Osteoblast (primary cell): ENCODE measurements around the gene ARID3C. TPM values are rescaled to one million over a fixed set of nuclear protein-coding genes. Genes with fewer than 3 reads are reported as not detected.
A peak's percentile ranks its signal among the peaks of the same experiment; 100 is the strongest.

Experiments used
- DNase-seq: peaks from one replicate; pipeline ENCODE4 v3.0.0; 2011; ENCODE audit warnings: low spot score, mixed read lengths; ENCODE audit not compliant: insufficient read length; ENCODE audit errors: missing footprints
- H2AFZ ChIP-seq: 2 replicates; pipeline ENCODE4 v1.6.0; 2011; ENCODE audit warnings: mild to moderate bottlenecking, low read length
- H3K27ac ChIP-seq: 2 replicates; pipeline ENCODE4 v1.5.1; 2011; ENCODE audit warnings: mild to moderate bottlenecking, low read depth, low read length, moderate library complexity
- H3K27me3 ChIP-seq: 2 replicates; pipeline ENCODE4 v1.6.0; 2012; ENCODE audit warnings: mild to moderate bottlenecking, control low read depth, inconsistent platforms, low read length, moderate library complexity; ENCODE audit not compliant: insufficient read depth
- H3K36me3 ChIP-seq: 2 replicates; pipeline ENCODE4 v1.5.1; 2011; ENCODE audit warnings: mild to moderate bottlenecking, low read length, control low read depth, moderate library complexity; ENCODE audit not compliant: insufficient read depth
- H3K4me1 ChIP-seq: 2 replicates; pipeline ENCODE4 v1.5.1; 2011; ENCODE audit warnings: mild to moderate bottlenecking, low read length, control low read depth, moderate library complexity; ENCODE audit not compliant: insufficient read depth
- H3K4me2 ChIP-seq: 2 replicates; pipeline ENCODE4 v1.6.0; 2011; ENCODE audit warnings: mild to moderate bottlenecking, low read length; ENCODE audit not compliant: insufficient read depth
- H3K4me3 ChIP-seq: fragments of 200-600 bp; sonication (generic); 3 replicates; pipeline ENCODE4 v1.5.1; 2012; ENCODE audit warnings: mild to moderate bottlenecking, low read length, inconsistent platforms; ENCODE audit not compliant: insufficient read depth
- H3K79me2 ChIP-seq: 2 replicates; pipeline ENCODE4 v1.6.0; 2012; ENCODE audit warnings: mild to moderate bottlenecking, low read length, control low read depth, inconsistent platforms; ENCODE audit not compliant: insufficient read depth
- H3K9me3 ChIP-seq: 2 replicates; pipeline ENCODE4 v1.5.1; 2011; ENCODE audit warnings: low read depth, low read length, control low read depth
- H4K20me1 ChIP-seq: 2 replicates; pipeline ENCODE4 v1.6.0; 2012; ENCODE audit warnings: mild to moderate bottlenecking, low read length, control low read depth; ENCODE audit not compliant: insufficient read depth
- CTCF ChIP-seq: IDR thresholded peaks from 2 replicates; pipeline ENCODE4 v1.5.1; 2011; ENCODE audit warnings: mild to moderate bottlenecking, low read depth, low read length, moderate library complexity; ENCODE audit errors: extremely low read depth
- total RNA-seq: library from RNA; depleted of rRNA; stranded (reverse); fragments of >200 nt; gene quantifications from 2 replicates; pipeline ENCODE4 v1.2.3, GENCODE V29; 2012

Gene ARID3C
- total RNA-seq, 1 donor, result under 0.01 TPM

- Histone ChIP-seq H3K27ac (peak overlapping the region; percentile 64), H3K9me3 (no peaks in the 10 kb centered on the region), H3K36me3 (peaks cover 8% of the 10 kb centered on the region), H4K20me1 (peaks cover 19% of the 10 kb centered on the region), H3K4me1 (peaks cover 21% of the 10 kb centered on the region), H2AFZ (peak overlapping the region; percentile 95), H3K4me2 (peak overlapping the region; percentile 87), H3K4me3 (peak overlapping the region; percentile 89), H3K27me3 (no peaks in the 10 kb centered on the region), H3K79me2 (peaks cover 23% of the 10 kb centered on the region)
- DNase-seq, result peak; percentile 93
- TF ChIP-seq CTCF, result no peak
These were observed 8.0 kb upstream of the ARID3C start for GRCh38 chr9:34636791-34637355.

- Histone ChIP-seq H3K27ac (no peak overlapping the region), H3K9me3 (no peaks in the 10 kb centered on the region), H3K27me3 (peaks cover 8% of the 10 kb centered on the region), H3K79me2 (peaks cover 23% of the 10 kb centered on the region), H3K36me3 (peaks cover 8% of the 10 kb centered on the region), H4K20me1 (peaks cover 19% of the 10 kb centered on the region), H3K4me2 (no peak overlapping the region), H3K4me3 (no peak overlapping the region), H3K4me1 (peaks cover 21% of the 10 kb centered on the region), H2AFZ (no peak overlapping the region)
- no peak for TF ChIP-seq CTCF
- no peak for DNase-seq
These were observed 6.7 kb upstream of the ARID3C start for GRCh38 chr9:34635556-34635955.

GRCh38 chr9:34634551-34635248 is 5.8 kb upstream of the ARID3C start:
- H3K79me2 ChIP-seq, result peaks cover 23% of the 10 kb centered on the region
- H4K20me1 ChIP-seq, result peaks cover 19% of the 10 kb centered on the region
- no peak overlapping the region for H3K4me2 ChIP-seq
- H3K9me3 ChIP-seq, result no peaks in the 10 kb centered on the region
- no peak overlapping the region for H3K4me3 ChIP-seq
- H2AFZ ChIP-seq, result no peak overlapping the region
- peaks cover 8% of the 10 kb centered on the region for H3K36me3 ChIP-seq
- peaks cover 21% of the 10 kb centered on the region for H3K4me1 ChIP-seq
- H3K27ac ChIP-seq, result no peak overlapping the region
- DNase-seq, result no peak
- H3K27me3 ChIP-seq, result peaks cover 16% of the 10 kb centered on the region
- no peak for TF ChIP-seq CTCF

- Histone ChIP-seq H4K20me1 (peaks cover 19% of the 10 kb centered on the region), H2AFZ (no peak overlapping the region), H3K79me2 (peaks cover 23% of the 10 kb centered on the region), H3K9me3 (no peaks in the 10 kb centered on the region), H3K4me3 (no peak overlapping the region), H3K27me3 (peaks cover 23% of the 10 kb centered on the region), H3K4me2 (no peak overlapping the region), H3K4me1 (peaks cover 21% of the 10 kb centered on the region), H3K36me3 (peaks cover 8% of the 10 kb centered on the region), H3K27ac (no peak overlapping the region)
- TF ChIP-seq CTCF, result peak; percentile 85
- DNase-seq, result peak; percentile 96
These were observed 5.1 kb upstream of the ARID3C start for GRCh38 chr9:34633851-34634550.
